IPS-18c (cell line): ENCODE measurements around the gene DENND2C.
"Not testable (repeated sequence)": the region's sequence is repeated elsewhere in the genome, so short reads cannot be mapped to it uniquely, and the experiment has no call there.

Source experiments
- H3K4me3 ChIP-seq: 2 replicates; pipeline ENCODE4 v1.7.0; 2013; ENCODE audit warnings: low read depth, mild to moderate bottlenecking, low read length, moderate library complexity; ENCODE audit not compliant: insufficient read depth
- H3K9me3 ChIP-seq: one replicate; pipeline ENCODE4 v1.6.1; 2013; ENCODE audit warnings: mild to moderate bottlenecking, low read length, moderate library complexity; ENCODE audit not compliant: control insufficient read depth, insufficient read depth

Gene DENND2C

DNA sequence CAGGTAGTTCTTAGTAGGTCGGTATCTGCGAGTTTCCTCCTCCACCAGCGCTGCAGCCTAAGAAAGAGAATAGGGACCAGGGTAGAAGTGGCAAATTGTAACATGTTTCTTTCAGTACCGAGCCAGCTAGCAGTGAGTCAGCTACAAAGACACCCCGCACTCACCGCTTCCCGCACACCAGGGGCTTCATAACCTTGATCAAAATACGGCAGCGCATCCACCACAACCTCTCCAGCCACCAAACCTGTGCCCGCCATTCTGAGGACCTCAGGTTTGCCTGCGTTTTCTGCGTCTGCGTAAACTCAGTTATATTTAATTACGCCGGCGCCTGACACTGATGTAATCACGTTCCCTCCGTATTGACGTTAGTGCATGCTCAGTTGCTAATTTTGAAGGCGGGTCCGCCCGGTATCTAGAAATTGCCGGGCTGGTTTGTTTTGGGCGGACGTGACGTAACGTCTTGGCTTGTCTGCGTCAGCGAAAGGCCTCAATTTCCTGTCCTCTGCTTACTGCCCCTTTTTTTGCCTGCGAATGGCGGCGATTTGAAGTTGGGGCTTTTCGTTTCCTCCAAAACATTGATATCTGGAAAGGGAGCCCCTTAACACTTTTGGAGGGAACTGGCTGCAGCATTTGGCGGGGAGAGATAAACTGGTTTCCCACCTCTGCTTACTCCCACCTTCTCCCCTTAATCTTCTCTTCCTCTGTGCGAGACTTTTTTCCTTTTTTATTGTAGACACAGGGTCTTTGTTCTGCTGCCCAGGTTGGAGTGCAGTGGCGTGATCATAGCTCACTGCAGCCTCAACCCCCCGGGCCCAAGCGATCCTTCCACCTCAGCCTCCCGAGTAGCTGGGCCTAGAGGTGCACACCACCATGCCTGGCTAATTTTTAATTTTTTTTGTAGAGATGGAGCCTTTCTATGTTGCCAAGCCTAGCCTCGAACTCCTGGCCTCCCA lies 88.2 kb downstream of the DENND2C start, which contains the start of gene BCAS2:
Gene BCAS2, minus strand, starts transcription at position 281 of the 953 bp plus-strand sequence. Its CDS starts 24 bp downstream, at position 257.
- peak within 1 kb of the TSS; percentile 62 for H3K4me3 ChIP-seq

DNA sequence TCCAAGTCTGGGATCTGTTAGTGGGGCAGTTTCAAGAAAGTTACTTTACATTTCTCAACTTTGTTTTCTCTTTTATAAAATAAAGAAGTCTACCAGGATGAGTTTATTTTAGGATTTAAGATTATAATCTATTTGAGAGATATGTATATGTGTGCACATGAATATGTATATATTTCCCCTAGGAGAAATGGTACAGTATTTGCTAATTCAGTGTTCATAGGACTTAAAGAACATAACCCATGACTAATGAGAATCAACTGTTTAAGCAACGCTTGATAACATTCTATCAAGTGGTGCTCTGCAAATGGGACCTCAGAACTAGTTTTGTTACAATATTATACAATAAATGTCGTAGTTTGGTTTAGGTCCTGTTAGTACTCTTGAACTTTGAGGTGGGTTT lies 95.5 kb downstream of the DENND2C start:
- no peak overlapping the region for H3K4me3 ChIP-seq
- H3K9me3 ChIP-seq, result no peaks in the 10 kb centered on the region

More for the DNA sequence above, 88.2 kb downstream of the DENND2C start, which contains the start of gene BCAS2:
- H3K9me3 ChIP-seq, result no peaks in the 10 kb centered on the region

DNA sequence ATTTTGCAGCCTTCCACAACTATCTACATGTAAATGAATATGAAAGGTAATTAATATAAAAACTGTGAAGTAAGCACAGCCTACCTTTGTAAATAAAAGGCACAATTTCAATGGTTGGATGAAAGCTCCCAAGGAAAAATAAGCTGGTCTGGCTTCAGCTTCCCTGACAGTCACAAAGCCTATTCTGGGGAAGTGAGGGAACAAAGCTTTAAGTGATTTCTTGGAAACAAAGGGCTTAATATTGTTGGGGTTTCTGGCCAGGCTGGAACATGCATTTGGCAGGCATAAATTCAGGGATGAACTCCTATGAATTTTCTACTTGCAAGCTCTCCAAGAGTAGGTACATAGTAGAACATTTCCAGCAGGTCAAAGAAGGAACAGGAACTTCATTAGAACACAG lies 105.7 kb downstream of the DENND2C start:
- Histone ChIP-seq H3K4me3 (no peak overlapping the region), H3K9me3 (no peaks in the 10 kb centered on the region)

- not testable (repeated sequence) for H3K9me3 ChIP-seq, H3K4me3 ChIP-seq
Measured at GRCh38 chr1:114562978-114563510, 106.8 kb downstream of the DENND2C start.

DNA sequence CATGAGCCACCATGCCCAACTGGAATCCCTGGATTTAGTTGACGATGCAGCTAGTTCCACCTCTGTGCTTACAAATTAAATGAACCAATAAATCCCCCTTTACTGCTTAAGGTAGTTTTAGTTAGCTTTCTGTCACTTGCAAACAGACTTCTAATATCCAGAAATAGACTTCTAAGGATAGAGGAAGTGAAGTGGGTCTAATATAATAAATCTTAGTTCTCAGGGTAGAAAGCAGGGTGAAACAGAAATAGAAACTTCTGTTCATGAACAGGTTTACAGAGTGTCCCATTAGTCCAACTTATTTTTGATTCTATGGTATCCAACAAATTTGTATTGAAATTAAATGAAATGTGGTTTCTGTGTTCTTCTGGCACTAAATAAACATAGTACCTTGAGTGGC lies 108.5 kb downstream of the DENND2C start:
- Histone ChIP-seq H3K9me3 (no peaks in the 10 kb centered on the region), H3K4me3 (no peak overlapping the region)

DNA sequence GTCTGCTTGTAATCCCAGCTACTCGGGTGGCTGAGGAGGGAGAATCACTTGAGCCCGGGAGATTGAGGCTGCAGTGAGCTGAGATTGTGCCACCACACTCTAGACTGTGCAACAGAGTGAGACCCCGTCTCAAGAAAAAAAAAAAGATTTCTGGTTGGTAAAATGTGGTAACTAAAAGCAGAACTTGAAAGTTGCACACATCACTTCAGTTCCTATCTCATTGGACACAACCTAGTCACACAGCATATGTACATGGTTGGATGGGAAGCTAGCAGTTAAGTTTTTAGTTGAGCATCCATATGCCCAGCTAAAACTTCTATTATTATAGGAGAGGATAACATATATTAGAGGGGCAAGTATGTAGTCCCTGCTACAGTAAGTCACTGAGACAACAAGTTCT lies 110.5 kb downstream of the DENND2C start:
- H3K9me3 ChIP-seq, result no peaks in the 10 kb centered on the region
- no peak overlapping the region for H3K4me3 ChIP-seq

DNA sequence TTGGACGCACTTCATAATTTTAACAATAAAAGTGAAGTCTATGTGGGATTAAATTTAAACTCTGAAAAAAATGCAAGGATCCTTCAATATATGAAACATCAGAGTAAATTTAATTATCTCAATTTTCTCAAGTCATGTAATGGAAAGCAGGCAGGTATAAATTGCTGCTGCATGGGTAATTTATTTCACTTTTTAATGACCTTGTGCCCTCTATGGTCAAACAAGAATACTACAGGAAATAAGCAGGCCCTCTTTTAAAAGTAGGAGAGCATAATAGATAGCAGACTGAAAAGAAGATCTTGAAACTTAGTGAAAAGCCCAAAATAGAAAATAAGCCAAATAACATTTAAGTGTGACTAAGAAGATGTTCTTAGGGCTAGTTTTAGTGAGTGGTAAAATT lies 111.3 kb downstream of the DENND2C start:
- H3K9me3 ChIP-seq, result no peaks in the 10 kb centered on the region
- H3K4me3 ChIP-seq, result no peak overlapping the region

GRCh38 chr1:114554577-114554976 lies 115.3 kb downstream of the DENND2C start:
- Histone ChIP-seq H3K9me3 (no peaks in the 10 kb centered on the region), H3K4me3 (no peak overlapping the region)

GRCh38 chr1:114552106-114552639 lies 117.7 kb downstream of the DENND2C start:
- Histone ChIP-seq H3K4me3 (no peak overlapping the region), H3K9me3 (no peaks in the 10 kb centered on the region)

- Histone ChIP-seq H3K4me3 (no peak overlapping the region), H3K9me3 (no peaks in the 10 kb centered on the region)
Measured at GRCh38 chr1:114551400-114551799, 118.4 kb downstream of the DENND2C start.

DNA sequence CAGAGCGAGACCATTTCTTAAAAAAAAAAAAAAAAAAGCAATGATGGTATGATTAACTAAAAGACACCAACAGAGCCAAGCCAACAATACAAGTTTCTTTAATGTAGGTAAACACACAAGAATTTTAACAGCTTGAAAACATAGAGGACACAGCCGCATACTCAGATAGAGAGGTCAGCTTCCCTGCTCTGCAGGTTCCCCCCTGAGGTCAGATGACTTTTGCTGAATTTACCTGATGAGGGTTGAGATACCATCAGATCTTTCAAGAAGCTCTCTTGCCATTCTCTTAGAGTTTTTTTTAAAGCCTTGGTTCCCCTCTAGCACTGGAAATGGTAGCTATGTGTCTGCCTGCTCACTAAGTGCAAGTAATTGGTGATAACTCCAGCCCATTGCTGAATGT lies 119.5 kb downstream of the DENND2C start:
- Histone ChIP-seq H3K4me3 (no peak overlapping the region), H3K9me3 (no peaks in the 10 kb centered on the region)

DNA sequence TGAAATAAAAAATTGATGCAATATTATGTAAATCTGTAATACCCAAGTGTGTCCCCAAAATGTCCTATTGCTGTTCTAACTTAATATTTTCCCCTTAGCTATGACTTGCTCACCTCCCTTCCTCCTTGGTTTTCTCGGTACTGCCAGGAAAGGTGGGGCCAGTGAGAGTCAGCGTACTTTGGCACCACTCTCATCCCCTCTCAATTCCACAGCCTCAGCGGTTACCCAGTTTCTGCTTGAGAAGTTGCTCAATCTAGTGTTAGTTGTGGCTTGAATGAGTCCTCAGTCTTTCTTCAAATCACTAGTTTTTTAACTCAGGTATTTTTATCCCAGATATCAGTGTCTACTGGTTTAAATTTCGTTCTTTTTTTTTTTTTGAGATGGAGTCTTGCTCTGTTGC lies 120.7 kb downstream of the DENND2C start:
- Histone ChIP-seq H3K4me3 (no peak overlapping the region), H3K9me3 (no peaks in the 10 kb centered on the region)

DNA sequence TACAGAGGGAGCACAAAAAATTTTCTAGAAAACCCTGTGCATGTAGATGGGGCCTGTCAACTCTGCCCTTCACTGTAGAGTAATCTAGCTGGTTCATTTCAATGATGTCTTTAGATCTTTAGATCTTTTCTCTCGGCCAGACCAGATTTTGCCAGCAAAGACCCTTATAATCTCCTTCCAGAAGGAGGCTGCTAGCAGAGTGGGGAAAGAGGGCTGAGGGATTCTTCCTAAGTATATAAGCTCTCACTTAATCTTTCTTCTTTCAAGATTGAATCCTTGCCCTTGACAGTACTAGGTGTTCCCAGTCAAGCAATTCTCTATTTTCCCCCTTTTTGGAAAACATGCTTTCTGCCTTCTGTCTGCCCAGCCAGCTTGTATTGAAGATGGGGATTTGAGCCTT lies 122.8 kb downstream of the DENND2C start:
- Histone ChIP-seq H3K9me3 (no peaks in the 10 kb centered on the region), H3K4me3 (no peak overlapping the region)

GRCh38 chr1:114545796-114546195 lies 124.1 kb downstream of the DENND2C start:
- Histone ChIP-seq H3K9me3 (no peaks in the 10 kb centered on the region), H3K4me3 (no peak overlapping the region)

DNA sequence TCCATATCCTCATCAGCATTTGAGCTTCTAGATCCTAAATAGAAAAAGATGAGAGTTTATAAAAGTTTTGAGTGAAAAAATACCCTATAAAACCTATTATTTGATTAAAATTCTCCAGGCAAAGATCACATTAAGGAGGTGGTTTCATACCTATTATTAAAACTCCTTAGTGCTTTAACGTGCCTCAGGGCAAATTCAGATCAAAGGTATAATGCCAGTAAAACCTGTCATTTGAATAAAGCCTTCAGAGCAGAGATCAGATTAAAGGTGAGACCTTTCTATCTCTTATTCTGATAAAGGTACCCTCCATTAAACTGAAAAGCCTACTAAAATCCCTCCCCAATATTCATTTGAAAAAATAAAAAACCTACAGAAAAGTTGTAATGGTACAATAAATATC lies 124.5 kb downstream of the DENND2C start:
- Histone ChIP-seq H3K9me3 (no peaks in the 10 kb centered on the region), H3K4me3 (no peak overlapping the region)

DNA sequence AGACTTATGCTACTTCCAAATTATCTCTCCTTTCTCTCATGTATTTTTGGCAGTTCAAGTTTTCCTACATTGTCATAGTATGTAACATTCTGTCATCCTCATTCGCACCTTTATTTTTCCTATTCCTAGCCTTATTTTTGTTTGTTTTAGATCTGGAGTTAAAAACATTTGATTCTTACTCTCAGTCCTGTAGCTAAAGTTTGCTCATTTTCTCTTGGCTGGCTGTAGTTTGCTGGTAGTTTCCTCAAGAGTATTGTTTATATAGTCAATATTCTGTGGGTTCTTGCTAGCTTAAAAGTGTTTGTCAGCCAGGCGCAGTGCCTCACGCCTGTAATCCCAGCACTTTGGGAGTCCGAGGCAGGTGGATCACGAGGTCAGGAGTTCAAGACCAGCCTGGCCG lies 129.0 kb downstream of the DENND2C start:
- no peak overlapping the region for H3K4me3 ChIP-seq
- no peaks in the 10 kb centered on the region for H3K9me3 ChIP-seq

GRCh38 chr1:114540272-114540671 lies 129.6 kb downstream of the DENND2C start:
- Histone ChIP-seq H3K4me3 (no peak overlapping the region), H3K9me3 (no peaks in the 10 kb centered on the region)

DNA sequence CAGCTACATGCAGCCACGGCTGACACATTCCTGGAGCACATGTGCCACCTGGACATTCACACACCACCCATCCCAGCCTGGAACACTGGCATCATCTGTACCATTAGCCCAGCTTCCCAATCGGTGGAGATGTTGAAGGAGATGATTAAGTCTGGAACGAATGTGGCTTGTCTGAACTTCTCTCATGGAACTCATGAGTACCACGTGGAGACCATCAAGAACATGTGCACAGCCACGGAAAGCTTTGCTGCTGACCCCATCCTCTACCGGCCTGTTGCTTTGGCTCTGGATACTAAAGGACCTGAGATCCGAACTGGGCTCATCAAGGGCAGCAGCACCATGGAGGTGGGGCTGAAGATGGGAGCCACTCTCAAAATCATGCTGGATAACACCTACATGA lies 133.8 kb downstream of the DENND2C start:
- Histone ChIP-seq H3K9me3 (no peaks in the 10 kb centered on the region), H3K4me3 (no peak overlapping the region)
